ENCODE results near the gene PPFIBP2. TPM values are rescaled to one million over a fixed set of nuclear protein-coding genes. Genes with fewer than 3 reads are reported as not detected.

Gene PPFIBP2
- total RNA-seq, 1 experiment from 2014 or later, result 21.5 TPM

DNA sequence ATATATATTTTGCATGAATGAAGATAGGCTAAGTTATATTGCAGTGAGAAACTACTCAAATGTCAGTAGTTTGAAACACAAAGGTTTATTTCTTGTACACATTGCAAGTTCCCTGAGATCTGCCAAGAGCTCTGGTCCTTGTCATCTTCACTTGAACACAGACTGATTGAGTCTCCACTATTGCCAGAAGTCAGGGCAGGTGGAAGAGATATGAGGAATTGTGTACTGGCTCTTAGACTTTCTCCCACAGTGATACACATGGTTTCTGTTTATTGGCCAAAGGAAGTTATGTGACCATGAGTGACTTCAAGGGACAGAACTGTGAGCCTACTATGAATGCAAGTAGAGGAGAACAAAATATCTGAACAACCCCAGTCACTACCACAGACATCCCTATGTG is 44.2 kb downstream of the PPFIBP2 start:
- in situ Hi-C loops (cut with HindIII; ENCODE audit: low pct_unique_long_range_greater_than_20kb, low sequenced_read_pairs) (no loop called here), intact Hi-C loops (cut with micrococcal nuclease; ENCODE audit: unreplicated experiment) (no loop called here)
- ChIA-PET CTCF (no interaction called here), POLR2A (no interaction called here)
- Histone ChIP-seq H3K27ac (ENCODE audit: low read length) (no peak overlapping the region), H3K4me3 (ENCODE audit: low read depth in 2 of 2, low read length in 2 of 2) (no peak overlapping the region), H3K27me3 (ENCODE audit: control insufficient read depth, insufficient read depth, low read length) (no peaks in the 10 kb centered on the region), H3K36me3 (ENCODE audit: control insufficient read depth, insufficient read depth, low read length) (no peaks in the 10 kb centered on the region), H3K4me1 (ENCODE audit: control insufficient read depth, insufficient read depth, low read length) (no peaks in the 10 kb centered on the region), H3K9me3 (ENCODE audit: control insufficient read depth, insufficient read depth, low read depth, low read length) (no peaks in the 10 kb centered on the region)
- peak; percentile 30; the same call in 1 of the 2 replicates for ATAC-seq
- no peak for TF ChIP-seq CTCF (IDR thresholded peaks at IDR 0.05)
- no peak for DNase-seq (ENCODE audit: low read depth, low spot score)
- BruUV-seq (replicated peaks), result no TSS peak

GRCh38 chr11:7559398-7560283 is 45.8 kb downstream of the PPFIBP2 start:
- ATAC-seq (no peak), DNase-seq (ENCODE audit: low read depth, low spot score) (no peak)
- Histone ChIP-seq H3K27ac (ENCODE audit: low read length) (no peak overlapping the region), H3K36me3 (ENCODE audit: control insufficient read depth, insufficient read depth, low read length) (no peaks in the 10 kb centered on the region), H3K27me3 (ENCODE audit: control insufficient read depth, insufficient read depth, low read length) (no peaks in the 10 kb centered on the region), H3K4me1 (ENCODE audit: control insufficient read depth, insufficient read depth, low read length) (no peaks in the 10 kb centered on the region), H3K9me3 (ENCODE audit: control insufficient read depth, insufficient read depth, low read depth, low read length) (no peaks in the 10 kb centered on the region), H3K4me3 (ENCODE audit: low read depth in 2 of 2, low read length in 2 of 2) (no peak overlapping the region)
- in situ Hi-C loops (cut with HindIII; ENCODE audit: low pct_unique_long_range_greater_than_20kb, low sequenced_read_pairs) (no loop called here), intact Hi-C loops (cut with micrococcal nuclease; ENCODE audit: unreplicated experiment) (no loop called here)
- CTCF ChIA-PET, result no interaction called here
- POLR2A ChIA-PET, result no interaction called here
- TF ChIP-seq, protein P1, sequence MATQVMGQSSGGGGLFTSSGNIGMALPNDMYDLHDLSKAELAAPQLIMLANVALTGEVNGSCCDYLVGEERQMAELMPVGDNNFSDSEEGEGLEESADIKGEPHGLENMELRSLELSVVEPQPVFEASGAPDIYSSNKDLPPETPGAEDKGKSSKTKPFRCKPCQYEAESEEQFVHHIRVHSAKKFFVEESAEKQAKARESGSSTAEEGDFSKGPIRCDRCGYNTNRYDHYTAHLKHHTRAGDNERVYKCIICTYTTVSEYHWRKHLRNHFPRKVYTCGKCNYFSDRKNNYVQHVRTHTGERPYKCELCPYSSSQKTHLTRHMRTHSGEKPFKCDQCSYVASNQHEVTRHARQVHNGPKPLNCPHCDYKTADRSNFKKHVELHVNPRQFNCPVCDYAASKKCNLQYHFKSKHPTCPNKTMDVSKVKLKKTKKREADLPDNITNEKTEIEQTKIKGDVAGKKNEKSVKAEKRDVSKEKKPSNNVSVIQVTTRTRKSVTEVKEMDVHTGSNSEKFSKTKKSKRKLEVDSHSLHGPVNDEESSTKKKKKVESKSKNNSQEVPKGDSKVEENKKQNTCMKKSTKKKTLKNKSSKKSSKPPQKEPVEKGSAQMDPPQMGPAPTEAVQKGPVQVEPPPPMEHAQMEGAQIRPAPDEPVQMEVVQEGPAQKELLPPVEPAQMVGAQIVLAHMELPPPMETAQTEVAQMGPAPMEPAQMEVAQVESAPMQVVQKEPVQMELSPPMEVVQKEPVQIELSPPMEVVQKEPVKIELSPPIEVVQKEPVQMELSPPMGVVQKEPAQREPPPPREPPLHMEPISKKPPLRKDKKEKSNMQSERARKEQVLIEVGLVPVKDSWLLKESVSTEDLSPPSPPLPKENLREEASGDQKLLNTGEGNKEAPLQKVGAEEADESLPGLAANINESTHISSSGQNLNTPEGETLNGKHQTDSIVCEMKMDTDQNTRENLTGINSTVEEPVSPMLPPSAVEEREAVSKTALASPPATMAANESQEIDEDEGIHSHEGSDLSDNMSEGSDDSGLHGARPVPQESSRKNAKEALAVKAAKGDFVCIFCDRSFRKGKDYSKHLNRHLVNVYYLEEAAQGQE (IDR thresholded peaks at IDR 0.05; ENCODE audit: insufficient read depth in 1 of 2, low read depth in 2 of 2, low read length in 1 of 2), result no peak
- TF ChIP-seq CTCF (IDR thresholded peaks at IDR 0.05), result 0 out of 2 replicates have a peak, but pooled peaks have one; percentile 7
- no TSS peak for BruUV-seq (replicated peaks)

- DNase-seq (ENCODE audit: low read depth, low spot score) (no peak), ATAC-seq (no peak)
- intact Hi-C loops (cut with micrococcal nuclease; ENCODE audit: unreplicated experiment), result no loop called here
- Histone ChIP-seq H3K9me3 (ENCODE audit: control insufficient read depth, insufficient read depth, low read depth, low read length) (no peaks in the 10 kb centered on the region), H3K36me3 (ENCODE audit: control insufficient read depth, insufficient read depth, low read length) (no peaks in the 10 kb centered on the region), H3K4me1 (ENCODE audit: control insufficient read depth, insufficient read depth, low read length) (no peaks in the 10 kb centered on the region), H3K4me3 (ENCODE audit: low read depth in 2 of 2, low read length in 2 of 2) (no peak overlapping the region), H3K27ac (ENCODE audit: low read length) (no peak overlapping the region), H3K27me3 (ENCODE audit: control insufficient read depth, insufficient read depth, low read length) (no peaks in the 10 kb centered on the region)
- CTCF ChIA-PET, result interaction anchor here (0.6 kb wide), 1 partner anchor 1411 kb away, joined by 3 read pairs; no protein-coding TSS in a partner anchor
- POLR2A ChIA-PET, result no interaction called here
- in situ Hi-C loops (cut with HindIII; ENCODE audit: low pct_unique_long_range_greater_than_20kb, low sequenced_read_pairs), result no loop called here
- BruUV-seq (replicated peaks), result no TSS peak
- TF ChIP-seq CTCF (IDR thresholded peaks at IDR 0.05), result no peak
- TF ChIP-seq, protein P1 (IDR thresholded peaks at IDR 0.05; ENCODE audit: insufficient read depth in 1 of 2, low read depth in 2 of 2, low read length in 1 of 2), result no peak
- no peak for TF ChIP-seq SIN3A (IDR thresholded peaks at IDR 0.05; ENCODE audit: borderline replicate concordance, insufficient read depth, low read depth, low read length)
- TF ChIP-seq POLR2AphosphoS5 (IDR thresholded peaks at IDR 0.05; ENCODE audit: low read depth, low read length), result no peak
- TF ChIP-seq TCF7L2 (IDR thresholded peaks at IDR 0.05; ENCODE audit: low read depth, low read length), result no peak
Measured at GRCh38 chr11:7561562-7561961, 47.8 kb downstream of the PPFIBP2 start.
